Bronchial epithelial cell (primary cell): Measurements from ENCODE around the gene NME4. TPM values are rescaled to one million over a fixed set of nuclear protein-coding genes. Genes with fewer than 3 reads are reported as not detected.
A peak's percentile ranks its signal among the peaks of the same experiment; 100 is the strongest.
"Not testable (repeated sequence)": the region's sequence is repeated elsewhere in the genome, so short reads cannot be mapped to it uniquely, and the experiment has no call there.

Experiments
- DNase-seq: peaks from one replicate; pipeline ENCODE4 v3.0.0-alpha.2; 2010; ENCODE audit warnings: low read depth
- FAIRE-seq: peaks from 2 replicates; lab custom pipeline; 2011; peaks lifted over from hg19 to GRCh38; lab: Jason Lieb, UNC
- H3K27me3 ChIP-seq: 2 replicates; pipeline ENCODE4 v1.5.1; 2011; ENCODE audit warnings: low read length; ENCODE audit not compliant: control insufficient read depth, insufficient read depth
- H3K36me3 ChIP-seq: 2 replicates; pipeline ENCODE4 v1.5.1; 2011; ENCODE audit warnings: low read length; ENCODE audit not compliant: control insufficient read depth, insufficient read depth
- H3K4me3 ChIP-seq: 2 replicates; pipeline ENCODE4 v1.5.1; 2011; ENCODE audit warnings: mild to moderate bottlenecking, low read depth, low read length, control low read depth
- CTCF ChIP-seq: IDR thresholded peaks from 2 replicates; pipeline ENCODE4 v1.5.1; 2011; ENCODE audit warnings: mild to moderate bottlenecking, moderate library complexity, low read length, control low read depth, inconsistent platforms; ENCODE audit not compliant: insufficient read depth, severe bottlenecking
- total RNA-seq: library from RNA; depleted of rRNA; stranded (reverse); fragments of >200 nt; gene quantifications from 2 replicates; pipeline ENCODE4 v1.2.1, GENCODE V29; 2014

The NME4 gene
- total RNA-seq, 1 donor from 2014 or later = 35.3 TPM

GRCh38 chr16:381012-381788 lies 15.8 kb upstream of the NME4 start:
- FAIRE-seq = no peak
- no peak for DNase-seq

GRCh38 chr16:381789-382717 lies 14.9 kb upstream of the NME4 start, which contains the start of gene PGAP6:
Gene PGAP6 (minus strand): TSS chr16:381978. CDS start chr16:381821, 157 bp downstream.
- no peak for DNase-seq
- no peaks in the 10 kb centered on the region for H3K27me3 ChIP-seq
- TF ChIP-seq CTCF = no peak
- peaks cover 1% of the 10 kb centered on the region for H3K36me3 ChIP-seq
- no peak for FAIRE-seq
- peak within 1 kb of the TSS; percentile 74 for H3K4me3 ChIP-seq

More at GRCh38 chr16:381012-381788, 15.8 kb upstream of the NME4 start:
- Histone ChIP-seq H3K36me3 (peaks cover 3% of the 10 kb centered on the region), H3K27me3 (no peaks in the 10 kb centered on the region), H3K4me3 (peak overlapping the region; percentile 74)
- no peak for TF ChIP-seq CTCF

GRCh38 chr16:383326-384051 lies 13.5 kb upstream of the NME4 start:
- FAIRE-seq (peak; percentile 94), DNase-seq (peak; percentile 74)
- Histone ChIP-seq H3K4me3 (peak overlapping the region; percentile 18), H3K27me3 (no peaks in the 10 kb centered on the region), H3K36me3 (no peaks in the 10 kb centered on the region)
- TF ChIP-seq CTCF = peak; percentile 17

GRCh38 chr16:386641-387156 lies 10.3 kb upstream of the NME4 start:
- no peak overlapping the region for H3K4me3 ChIP-seq
- H3K36me3 ChIP-seq = no peaks in the 10 kb centered on the region
- TF ChIP-seq CTCF = no peak
- H3K27me3 ChIP-seq = no peaks in the 10 kb centered on the region
- DNase-seq (no peak), FAIRE-seq (no peak)

GRCh38 chr16:387761-388666 lies 9.0 kb upstream of the NME4 start:
- FAIRE-seq, H3K36me3 ChIP-seq, H3K27me3 ChIP-seq, DNase-seq, H3K4me3 ChIP-seq: not testable (repeated sequence)
